SKM-1 treated with dmso at 0.1 percent for 144 hours (cell line): ENCODE data around the gene GPX2.
"Not testable (repeated sequence)": the region's sequence is repeated elsewhere in the genome, so short reads cannot be mapped to it uniquely, and the experiment has no call there.

ENCODE experiments used
- DNase-seq: peaks from one replicate; lab custom pipeline; 2025; ENCODE audit not compliant: unreplicated experiment; lab: John Stamatoyannopoulos, UW

Gene GPX2

GRCh38 chr14:64915029-64915424 is 27.5 kb downstream of the GPX2 start:
- no peak for DNase-seq

DNA sequence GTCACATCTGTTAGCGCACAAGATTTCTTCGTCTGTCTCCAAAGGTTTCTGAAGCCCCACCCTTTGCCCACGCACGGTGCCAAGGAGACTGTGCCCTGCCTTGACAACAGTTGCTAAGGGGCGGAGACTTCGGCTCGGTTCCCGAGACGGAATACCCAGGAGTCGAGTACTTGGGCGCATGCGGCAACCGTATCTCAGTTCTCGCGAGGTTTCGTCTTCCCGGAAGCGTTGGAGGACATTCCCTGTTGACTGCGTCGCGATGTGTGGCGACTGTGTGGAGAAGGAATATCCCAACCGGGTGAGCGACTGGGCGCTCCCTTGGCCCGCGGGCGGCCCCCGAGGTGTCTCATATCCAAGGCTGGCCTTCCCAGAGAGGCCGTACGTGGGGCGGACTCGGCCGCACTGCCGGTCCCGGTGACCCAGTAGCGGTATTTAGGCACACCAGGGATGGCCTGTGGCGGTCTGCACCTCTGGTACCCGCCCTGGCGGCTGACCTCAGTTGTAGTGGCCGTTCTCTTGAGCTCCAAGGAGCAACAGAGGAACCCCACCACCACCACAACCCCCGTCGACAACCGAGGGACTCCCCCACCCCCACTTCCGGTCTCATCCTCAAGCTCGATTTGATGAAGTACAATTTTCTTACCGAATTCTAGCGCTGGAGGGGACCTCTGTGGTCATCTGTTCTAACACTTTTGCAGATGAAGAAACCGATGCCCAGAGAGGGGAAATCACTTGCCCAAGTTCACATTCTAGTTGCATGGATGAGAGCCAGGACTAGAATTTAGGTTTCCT is 28.1 kb downstream of the GPX2 start, which contains the start of gene CHURC1:
Gene CHURC1 (plus strand): TSS at position 219 of the 792 bp plus-strand sequence. CDS start 41 bp downstream, at position 260.
- DNase-seq, result peak; percentile 72

- not testable (repeated sequence) for DNase-seq
These were observed 29.1 kb downstream of the GPX2 start for GRCh38 chr14:64913477-64913876.

DNA sequence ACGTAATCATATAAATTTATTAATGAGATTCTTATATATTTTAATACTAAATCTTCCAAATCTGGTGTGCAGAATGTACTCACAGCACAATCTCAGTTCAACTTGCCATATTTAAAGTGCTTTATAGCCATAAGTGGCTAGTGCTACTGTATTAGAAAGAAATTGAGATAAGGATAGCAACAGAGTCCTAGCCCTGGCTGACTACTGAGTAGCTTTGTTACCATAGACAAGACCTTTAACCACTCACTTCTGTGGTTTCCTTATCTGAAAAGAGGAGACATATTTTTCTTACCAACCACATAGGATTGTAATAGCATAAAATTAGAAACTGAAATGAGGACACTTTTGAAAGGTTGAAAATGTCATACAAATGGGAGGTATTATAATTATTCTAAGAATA is 30.3 kb downstream of the GPX2 start:
- no peak for DNase-seq

DNA sequence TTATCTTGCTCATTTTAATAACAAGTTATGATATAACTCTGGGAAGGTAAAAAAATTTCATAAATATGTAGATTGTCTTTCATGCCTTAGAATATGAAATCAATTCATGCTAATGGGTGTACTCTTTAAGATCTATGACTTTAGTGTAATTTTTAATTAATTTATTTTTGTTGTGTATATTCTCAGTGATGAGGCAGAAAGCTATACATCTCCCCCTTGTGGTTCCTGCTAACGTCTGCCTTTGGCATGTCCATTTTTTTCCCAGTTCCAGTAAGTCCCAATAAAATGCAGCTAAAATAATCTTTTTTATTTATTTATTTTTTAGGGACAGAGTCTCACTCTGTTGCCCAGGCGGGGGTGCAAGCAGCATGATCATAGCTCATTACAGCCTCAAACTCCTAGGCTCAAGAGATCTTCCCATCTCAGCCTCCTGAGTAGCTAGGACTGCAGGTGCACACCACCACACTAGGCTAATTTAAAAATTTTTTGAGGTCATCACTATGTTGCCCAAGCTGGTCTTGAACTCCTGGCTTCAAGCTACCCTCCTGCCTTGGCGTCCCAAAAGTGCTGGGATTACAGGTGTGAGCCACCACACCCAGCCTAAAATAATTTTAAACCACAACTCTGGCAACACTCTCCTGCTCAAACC is 31.6 kb downstream of the GPX2 start:
- no peak for DNase-seq

GRCh38 chr14:64906022-64906421 is 36.5 kb downstream of the GPX2 start:
- DNase-seq, result no peak

DNA sequence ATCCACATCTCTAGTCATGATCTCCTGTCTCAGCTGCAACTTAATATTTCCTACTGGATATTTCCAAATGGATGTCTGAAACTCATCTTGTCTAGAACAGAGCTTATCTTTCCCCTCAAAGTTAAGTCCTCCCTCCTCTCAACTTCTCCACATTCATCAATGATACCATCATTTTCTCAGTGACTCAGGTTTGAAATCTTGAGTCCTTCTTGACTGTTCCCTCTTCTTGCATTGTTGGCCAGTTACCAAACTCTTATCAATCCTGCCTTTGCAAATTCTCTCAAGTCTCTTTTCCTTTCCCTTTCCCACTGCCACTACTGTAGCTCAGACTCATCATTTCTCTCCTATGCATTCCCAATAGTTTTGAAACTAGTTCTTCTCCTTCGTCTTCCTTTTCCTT is 42.6 kb downstream of the GPX2 start:
- DNase-seq, result no peak

- DNase-seq, result peak; percentile 22
These were observed 50.6 kb downstream of the GPX2 start for GRCh38 chr14:64891839-64892375.

- DNase-seq, result no peak
These were observed 51.2 kb downstream of the GPX2 start for GRCh38 chr14:64891173-64891838.

GRCh38 chr14:64889352-64889751 is 53.2 kb downstream of the GPX2 start:
- no peak for DNase-seq
